Measurements from ENCODE around the gene DMKN. TPM values are rescaled to one million over a fixed set of nuclear protein-coding genes. Genes with fewer than 3 reads are reported as not detected.

Gene DMKN
- total RNA-seq, 2 experiments from 2014 or later: 1.4 to 1.5 TPM

- no peaks in the 10 kb centered on the region for H3K9me3 Mint-ChIP-seq
- H3K4me1 Mint-ChIP-seq: peaks cover 15% of the 10 kb centered on the region
- H3K27me3 Mint-ChIP-seq: no peaks in the 10 kb centered on the region
- H3K36me3 Mint-ChIP-seq: no peaks in the 10 kb centered on the region
- no peak overlapping the region for H3K4me3 Mint-ChIP-seq
- DNase-seq: no peak
- H3K27ac Mint-ChIP-seq: no peak overlapping the region
Observed at GRCh38 chr19:35457173-35457572, 56.3 kb downstream of the DMKN start.

- H3K9me3 Mint-ChIP-seq: no peaks in the 10 kb centered on the region
- H3K27me3 Mint-ChIP-seq: no peaks in the 10 kb centered on the region
- no peak overlapping the region for H3K27ac Mint-ChIP-seq
- no peak overlapping the region for H3K4me3 Mint-ChIP-seq
- no peak for DNase-seq
- no peaks in the 10 kb centered on the region for H3K36me3 Mint-ChIP-seq
- peaks cover 22% of the 10 kb centered on the region for H3K4me1 Mint-ChIP-seq
Observed at GRCh38 chr19:35455616-35456201, 57.7 kb downstream of the DMKN start.

- Mint-ChIP-seq H3K9me3 (no peaks in the 10 kb centered on the region), H3K4me1 (peaks cover 24% of the 10 kb centered on the region), H3K4me3 (no peak overlapping the region), H3K36me3 (no peaks in the 10 kb centered on the region), H3K27me3 (peaks cover 3% of the 10 kb centered on the region), H3K27ac (no peak overlapping the region)
- no peak for DNase-seq
Observed at GRCh38 chr19:35454663-35455062, 58.8 kb downstream of the DMKN start.

- Mint-ChIP-seq H3K4me1 (peaks cover 27% of the 10 kb centered on the region), H3K4me3 (no peak overlapping the region), H3K9me3 (no peaks in the 10 kb centered on the region), H3K27ac (peak overlapping the region; percentile 63), H3K36me3 (no peaks in the 10 kb centered on the region), H3K27me3 (peaks cover 31% of the 10 kb centered on the region)
- peak; percentile 33 for DNase-seq
Observed at GRCh38 chr19:35451338-35452096, 61.9 kb downstream of the DMKN start.

GRCh38 chr19:35449359-35450043 lies 63.9 kb downstream of the DMKN start:
- H3K9me3 Mint-ChIP-seq: no peaks in the 10 kb centered on the region
- no peak overlapping the region for H3K4me3 Mint-ChIP-seq
- H3K4me1 Mint-ChIP-seq: peaks cover 40% of the 10 kb centered on the region
- H3K27ac Mint-ChIP-seq: no peak overlapping the region
- H3K27me3 Mint-ChIP-seq: peaks cover 43% of the 10 kb centered on the region
- H3K36me3 Mint-ChIP-seq: no peaks in the 10 kb centered on the region
- DNase-seq: no peak

- peaks cover 38% of the 10 kb centered on the region for H3K4me1 Mint-ChIP-seq
- no peak within 1 kb of the TSS for H3K27ac Mint-ChIP-seq
- DNase-seq: no peak
Observed at GRCh38 chr19:35447606-35448469, 65.6 kb downstream of the DMKN start, which contains the start of gene FFAR2. Gene FFAR2, plus strand, starts transcription at chr19:35448257. Its CDS starts 1,458 bp downstream, at chr19:35449715.

More at GRCh38 chr19:35447606-35448469, 65.6 kb downstream of the DMKN start, which contains the start of gene FFAR2:
- Mint-ChIP-seq H3K4me3 (no peak within 1 kb of the TSS), H3K36me3 (no peaks in the 10 kb centered on the region), H3K9me3 (no peaks in the 10 kb centered on the region), H3K27me3 (peaks cover 43% of the 10 kb centered on the region)

Other genes with a start within 250 kb of the DMKN start
- gene USF2, start 244.7 kb downstream of the DMKN start, total RNA-seq: 100 to 1,000 TPM; 105 to 109 TPM
- under 1 TPM; 0.32 to 0.37 TPM for gene HAMP, start 231.1 kb downstream of the DMKN start, total RNA-seq
- under 1 TPM; 0.20 to 0.29 TPM for gene MAG, start 221.5 kb downstream of the DMKN start, total RNA-seq
- 1 to 10 TPM; 3.0 to 3.2 TPM for gene CD22, start 184.5 kb downstream of the DMKN start, total RNA-seq
- under 1 TPM in 1 of 2 experiments, not detected in 1; 0.08 TPM for gene FFAR1, start 165.7 kb downstream of the DMKN start, total RNA-seq
- gene FFAR3, start 155.2 kb downstream of the DMKN start, total RNA-seq: 1 to 10 TPM; 1.2 to 1.3 TPM
- under 1 TPM in 1 of 2 experiments, not detected in 1; 0.16 TPM for gene GPR42, start 142.6 kb downstream of the DMKN start, total RNA-seq
- gene FFAR2, start 65.4 kb downstream of the DMKN start, total RNA-seq: not detected
- not detected for gene KRTDAP, start 23.2 kb downstream of the DMKN start, total RNA-seq
- not detected for gene SBSN, start 14.7 kb upstream of the DMKN start, total RNA-seq
- gene GAPDHS, start 19.8 kb upstream of the DMKN start, total RNA-seq: not detected
- gene TMEM147, start 32.0 kb upstream of the DMKN start, total RNA-seq: 10 to 100 TPM; 74.4 to 81.6 TPM
- gene ATP4A, start 50.0 kb upstream of the DMKN start, total RNA-seq: not detected
- gene PMIS2, start 72.5 kb upstream of the DMKN start, total RNA-seq: not detected
- gene HAUS5, start 99.1 kb upstream of the DMKN start, total RNA-seq: 10 to 100 TPM; 37.9 to 44.6 TPM
- gene RBM42, start 115.4 kb upstream of the DMKN start, total RNA-seq: 10 to 100 TPM; 91.7 to 99.1 TPM
- gene ETV2, start 128.1 kb upstream of the DMKN start, total RNA-seq: 1 to 10 TPM; 1.5 to 2.3 TPM
- 100 to 1,000 TPM; 414 to 433 TPM for gene COX6B1, start 134.7 kb upstream of the DMKN start, total RNA-seq
- gene UPK1A, start 152.9 kb upstream of the DMKN start, total RNA-seq: 1 to 10 TPM; 1.6 to 1.8 TPM
- 100 to 1,000 TPM; 220 to 238 TPM for gene ZBTB32, start 190.9 kb upstream of the DMKN start, total RNA-seq
- gene KMT2B, start 204.4 kb upstream of the DMKN start, total RNA-seq: 10 to 100 TPM; 42.2 to 45.5 TPM
- gene IGFLR1, start 228.8 kb upstream of the DMKN start, total RNA-seq: 10 to 100 TPM; 79.2 to 80.6 TPM
- 10 to 100 TPM; 42.3 to 43.9 TPM for gene U2AF1L4, start 231.8 kb upstream of the DMKN start, total RNA-seq
- 10 to 100 TPM; 38.5 to 41.6 TPM for gene PSENEN, start 232.0 kb upstream of the DMKN start, total RNA-seq
- gene LIN37, start 234.9 kb upstream of the DMKN start, total RNA-seq: 1 to 10 TPM; 5.1 to 7.0 TPM
- gene HSPB6, start 243.4 kb upstream of the DMKN start, total RNA-seq: under 1 TPM; 0.39 to 0.78 TPM
- 10 to 100 TPM; 29.9 to 33.3 TPM for gene PROSER3, start 244.5 kb upstream of the DMKN start, total RNA-seq

Measured in activated naive CD8-positive, alpha-beta T cell treated with anti-CD3 and anti-CD28 coated beads for 36 hours (primary cell).